Peyer's patch (tissue), 4 donors: Measurements from ENCODE around the gene KRCC1. TPM values are rescaled to one million over a fixed set of nuclear protein-coding genes. Genes with fewer than 3 reads are reported as not detected.
"Not testable (repeated sequence)": the region's sequence is repeated elsewhere in the genome, so short reads cannot be mapped to it uniquely, and the experiment has no call there.

Experiments
- DNase-seq, 3 donors: peaks; one replicate each; pipeline ENCODE4 v3.0.0-alpha.2; 2017 to 2019
- H3K27ac ChIP-seq, 4 donors: fragments of 200-600 bp; sonication (generic); one replicate each; pipeline ENCODE4 v1.5.1; 2016 to 2019
- H3K27me3 ChIP-seq, 2 donors: fragments of 200-600 bp; sonication (generic); one replicate each; pipeline ENCODE4 v1.5.1; 2019
- H3K36me3 ChIP-seq, 3 donors: fragments of 200-600 bp; sonication (generic); one replicate each; pipeline ENCODE4 v1.5.1; 2016 to 2019
- H3K4me1 ChIP-seq, 4 donors: fragments of 200-600 bp; sonication (generic); one replicate each; pipeline ENCODE4 v1.5.1; 2016 to 2019
- H3K4me3 ChIP-seq, 4 donors: fragments of 200-600 bp; sonication (generic); 1 replicate in 3 of 4; 2 replicates in 1 of 4; pipeline ENCODE4 v1.5.1; 2016 to 2019; ENCODE audit warnings: mild to moderate bottlenecking in 1 of 4
- H3K9me3 ChIP-seq, 4 donors: fragments of 200-600 bp; sonication (generic); one replicate each; pipeline ENCODE4 v1.5.1; 2016 to 2019; ENCODE audit warnings: mild to moderate bottlenecking in 1 of 4
- POLR2A ChIP-seq, 2 donors: fragments of 450-650 bp; IDR thresholded peaks; one replicate each; pipeline ENCODE4 v1.5.1; 2017; ENCODE audit warnings: antibody characterized with exemption in 2 of 2, mild to moderate bottlenecking in 2 of 2, moderate library complexity in 2 of 2
- total RNA-seq, 4 donors: library from RNA; depleted of rRNA; stranded (reverse); fragments of >200 nt; gene quantifications; one replicate each; pipeline ENCODE4 v1.1.0, GENCODE V29; 2016
- TF ChIP-seq, protein P1 (sequence below), 6 experiments: fragments of 450-650 bp in 4 of 6; fragments of 200-600 bp in 2 of 6; sonication (generic) in 1 of 6; IDR thresholded peaks; one replicate each; pipeline ENCODE4 v1.5.1; 2017 to 2019; ENCODE audit warnings: antibody characterized with exemption in 6 of 6, mild to moderate bottlenecking in 3 of 6, moderate library complexity in 1 of 6

KRCC1 gene
- total RNA-seq, 4 donors from 2014 or later = 18.0 to 40.4 (median 27.3) TPM

DNA sequence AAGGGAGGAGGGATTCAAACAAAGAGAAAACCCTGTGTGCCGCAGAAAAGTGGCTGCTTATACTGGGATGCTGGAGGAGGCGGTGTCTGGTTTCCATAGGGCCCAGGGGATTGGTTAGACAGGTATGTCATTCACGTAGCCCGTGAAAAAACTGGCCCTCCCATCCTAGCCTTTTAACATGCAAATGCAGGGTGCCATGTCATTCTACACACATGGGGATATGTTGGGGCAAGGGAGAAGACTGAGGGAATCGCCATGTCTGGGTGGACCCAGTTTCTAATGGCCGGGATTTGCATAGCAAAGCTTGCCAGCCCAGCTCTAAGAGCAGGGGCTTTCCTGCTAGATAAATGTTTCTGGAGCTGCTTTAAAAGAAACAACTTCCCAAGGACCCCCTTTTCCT, 31.1 kb downstream of the KRCC1 start:
- H3K27me3 ChIP-seq = no peaks in the 10 kb centered on the region
- H3K9me3 ChIP-seq = no peaks in the 10 kb centered on the region
- peaks cover 0 to 26% (median 0%) of the 10 kb centered on the region in 3 donors for H3K36me3 ChIP-seq
- no peak for TF ChIP-seq POLR2A (IDR thresholded peaks at IDR 0.05)
- TF ChIP-seq, protein P1, sequence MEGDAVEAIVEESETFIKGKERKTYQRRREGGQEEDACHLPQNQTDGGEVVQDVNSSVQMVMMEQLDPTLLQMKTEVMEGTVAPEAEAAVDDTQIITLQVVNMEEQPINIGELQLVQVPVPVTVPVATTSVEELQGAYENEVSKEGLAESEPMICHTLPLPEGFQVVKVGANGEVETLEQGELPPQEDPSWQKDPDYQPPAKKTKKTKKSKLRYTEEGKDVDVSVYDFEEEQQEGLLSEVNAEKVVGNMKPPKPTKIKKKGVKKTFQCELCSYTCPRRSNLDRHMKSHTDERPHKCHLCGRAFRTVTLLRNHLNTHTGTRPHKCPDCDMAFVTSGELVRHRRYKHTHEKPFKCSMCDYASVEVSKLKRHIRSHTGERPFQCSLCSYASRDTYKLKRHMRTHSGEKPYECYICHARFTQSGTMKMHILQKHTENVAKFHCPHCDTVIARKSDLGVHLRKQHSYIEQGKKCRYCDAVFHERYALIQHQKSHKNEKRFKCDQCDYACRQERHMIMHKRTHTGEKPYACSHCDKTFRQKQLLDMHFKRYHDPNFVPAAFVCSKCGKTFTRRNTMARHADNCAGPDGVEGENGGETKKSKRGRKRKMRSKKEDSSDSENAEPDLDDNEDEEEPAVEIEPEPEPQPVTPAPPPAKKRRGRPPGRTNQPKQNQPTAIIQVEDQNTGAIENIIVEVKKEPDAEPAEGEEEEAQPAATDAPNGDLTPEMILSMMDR (IDR thresholded peaks at IDR 0.05) = no peak
- H3K4me3 ChIP-seq = no peak overlapping the region
- DNase-seq = no peak
- no peak overlapping the region for H3K27ac ChIP-seq
- no peaks in the 10 kb centered on the region for H3K4me1 ChIP-seq

GRCh38 chr2:88022669-88022921, 33.0 kb downstream of the KRCC1 start:
- H3K4me1 ChIP-seq = peaks cover 0 to 2% (median under 1%) of the 10 kb centered on the region in 4 donors
- DNase-seq = no peak
- H3K4me3 ChIP-seq = no peak overlapping the region
- H3K9me3 ChIP-seq = no peaks in the 10 kb centered on the region
- TF ChIP-seq, protein P1 (IDR thresholded peaks at IDR 0.05) = no peak
- no peak for TF ChIP-seq POLR2A (IDR thresholded peaks at IDR 0.05)
- H3K27ac ChIP-seq = no peak overlapping the region
- H3K27me3 ChIP-seq = no peaks in the 10 kb centered on the region
- H3K36me3 ChIP-seq = peaks cover 0 to 10% (median 0%) of the 10 kb centered on the region in 3 donors

- H3K27me3 ChIP-seq = no peaks in the 10 kb centered on the region
- H3K4me3 ChIP-seq = no peak overlapping the region
- H3K9me3 ChIP-seq = no peaks in the 10 kb centered on the region
- peaks cover 0 to 7% (median 3%) of the 10 kb centered on the region in 4 donors for H3K4me1 ChIP-seq
- TF ChIP-seq, protein P1 (IDR thresholded peaks at IDR 0.05) = no peak
- TF ChIP-seq POLR2A (IDR thresholded peaks at IDR 0.05) = no peak
- H3K27ac ChIP-seq = no peak overlapping the region
- H3K36me3 ChIP-seq = no peaks in the 10 kb centered on the region
- no peak for DNase-seq
Measured at GRCh38 chr2:88019985-88020384, 35.6 kb downstream of the KRCC1 start.

- H3K27ac ChIP-seq = no peak overlapping the region
- no peaks in the 10 kb centered on the region for H3K36me3 ChIP-seq
- no peak overlapping the region for H3K4me3 ChIP-seq
- H3K4me1 ChIP-seq = peaks cover 0 to 7% (median 3%) of the 10 kb centered on the region in 4 donors
- no peak for DNase-seq
- no peak for TF ChIP-seq POLR2A (IDR thresholded peaks at IDR 0.05)
- TF ChIP-seq, protein P1 (IDR thresholded peaks at IDR 0.05) = no peak
- no peaks in the 10 kb centered on the region for H3K9me3 ChIP-seq
- H3K27me3 ChIP-seq = no peaks in the 10 kb centered on the region
Measured at GRCh38 chr2:88018909-88019308, 36.7 kb downstream of the KRCC1 start.

GRCh38 chr2:88018077-88018805, 37.3 kb downstream of the KRCC1 start:
- H3K4me3 ChIP-seq, DNase-seq, H3K9me3 ChIP-seq, H3K36me3 ChIP-seq, H3K27me3 ChIP-seq, H3K4me1 ChIP-seq: not testable (repeated sequence)
- peak overlapping the region in 1 of 4 donors; percentile 88 for H3K27ac ChIP-seq

GRCh38 chr2:88017780-88018038, 37.9 kb downstream of the KRCC1 start:
- H3K9me3 ChIP-seq, H3K4me1 ChIP-seq, H3K36me3 ChIP-seq, DNase-seq, H3K27me3 ChIP-seq: not testable (repeated sequence)
- peak overlapping the region in 1 of 4 donors; percentile 88 for H3K27ac ChIP-seq
- H3K4me3 ChIP-seq = peak overlapping the region in 2 of 4 donors; percentile 56 to 69
